T1000 (cell line): Measurements from ENCODE around the gene EML6.
A peak's percentile ranks its signal among the peaks of the same experiment; 100 is the strongest.

ENCODE experiments used
- DNase-seq: peaks from one replicate; lab custom pipeline; 2025; ENCODE audit warnings: mixed read lengths; lab: John Stamatoyannopoulos, UW

Gene EML6

GRCh38 chr2:54945391-54946219 lies 222.1 kb downstream of the EML6 start:
- peak; percentile 25 for DNase-seq

DNA sequence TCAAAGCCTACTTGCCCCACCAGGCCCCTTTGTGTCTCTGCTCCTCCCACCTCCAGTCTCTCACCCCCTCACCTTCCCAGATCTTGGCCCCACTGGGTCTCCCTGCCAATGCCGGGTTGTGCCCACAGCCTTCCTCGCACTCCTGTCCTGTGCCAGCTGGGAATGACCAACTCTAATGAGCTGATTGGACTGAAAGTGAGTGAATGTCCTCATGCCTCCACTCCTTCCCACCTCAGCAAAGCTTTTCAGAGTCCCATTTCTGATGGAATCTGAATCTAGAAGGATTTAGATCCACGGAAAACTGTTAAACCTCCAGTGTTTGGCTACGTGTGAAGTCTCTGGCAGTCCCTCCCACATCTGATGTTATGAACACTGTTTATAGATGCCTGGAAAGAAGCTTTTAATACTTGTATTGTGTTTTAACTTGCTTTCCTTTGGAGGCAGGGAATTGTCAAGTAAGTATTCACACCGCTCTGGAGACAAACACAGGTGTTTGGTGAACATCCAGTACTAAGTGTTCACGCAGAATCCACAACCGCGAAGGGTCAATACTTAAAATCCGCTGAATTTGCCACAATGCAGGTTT lies 222.9 kb downstream of the EML6 start:
- DNase-seq, result no peak

DNA sequence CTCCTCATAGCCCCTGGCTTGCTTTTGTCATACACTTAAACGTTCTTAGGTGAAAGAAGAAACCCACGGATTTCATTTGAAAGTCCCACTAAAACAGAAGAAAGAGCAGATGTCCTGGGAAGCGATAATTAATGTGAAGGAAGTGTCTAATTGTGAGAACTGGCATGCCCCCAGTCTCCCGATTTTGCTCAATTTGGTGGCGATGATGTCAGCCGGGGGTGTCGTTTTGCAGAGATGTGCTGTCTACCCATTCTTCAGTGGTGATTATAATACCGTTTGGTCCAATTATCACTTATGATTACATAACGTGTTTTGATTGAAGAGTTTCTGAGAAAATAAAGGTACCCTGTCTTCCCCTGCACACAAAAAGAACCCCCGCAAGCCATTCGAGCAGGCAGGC lies 223.7 kb downstream of the EML6 start:
- no peak for DNase-seq

GRCh38 chr2:54947646-54948045 lies 224.2 kb downstream of the EML6 start:
- DNase-seq, result no peak

DNA sequence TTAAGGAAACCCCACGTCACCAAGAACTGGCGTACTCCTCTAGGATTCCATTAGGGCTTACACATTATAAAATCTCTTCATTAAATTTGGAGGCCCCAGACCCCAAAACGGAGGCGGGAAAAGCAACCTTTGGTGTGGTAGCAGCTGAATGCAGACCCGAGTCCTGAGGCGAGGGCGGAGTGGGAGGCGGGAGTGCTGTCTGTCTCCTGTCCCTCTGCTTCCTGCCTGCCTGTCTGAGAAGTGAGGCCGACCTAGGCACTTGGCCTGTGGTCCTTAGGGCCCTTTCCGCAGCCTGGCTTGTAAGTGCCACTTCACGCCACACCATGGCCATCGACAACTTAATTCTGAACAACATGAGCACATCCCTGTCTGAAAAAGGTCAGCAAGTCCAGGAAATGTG lies 224.7 kb downstream of the EML6 start:
- DNase-seq, result no peak

DNA sequence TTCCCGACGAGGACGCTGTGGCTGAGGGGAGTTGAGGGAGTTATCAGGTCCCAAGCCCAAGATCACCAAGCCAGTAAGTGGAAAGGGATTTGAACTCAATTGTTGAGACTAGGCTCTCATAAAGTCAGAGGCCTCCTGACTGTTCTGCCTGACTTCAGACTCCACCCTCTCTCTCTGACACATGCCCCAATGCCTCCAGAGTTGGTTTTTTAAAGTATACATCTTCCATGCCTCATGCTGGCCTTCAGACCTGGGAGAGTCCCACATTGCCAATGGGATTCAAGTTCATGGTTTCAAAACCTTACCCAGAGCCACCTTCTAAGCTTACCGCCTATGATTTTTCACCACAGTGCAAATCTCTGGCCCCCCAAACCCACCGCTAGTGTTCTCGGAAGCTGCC lies 226.0 kb downstream of the EML6 start:
- DNase-seq, result no peak

DNA sequence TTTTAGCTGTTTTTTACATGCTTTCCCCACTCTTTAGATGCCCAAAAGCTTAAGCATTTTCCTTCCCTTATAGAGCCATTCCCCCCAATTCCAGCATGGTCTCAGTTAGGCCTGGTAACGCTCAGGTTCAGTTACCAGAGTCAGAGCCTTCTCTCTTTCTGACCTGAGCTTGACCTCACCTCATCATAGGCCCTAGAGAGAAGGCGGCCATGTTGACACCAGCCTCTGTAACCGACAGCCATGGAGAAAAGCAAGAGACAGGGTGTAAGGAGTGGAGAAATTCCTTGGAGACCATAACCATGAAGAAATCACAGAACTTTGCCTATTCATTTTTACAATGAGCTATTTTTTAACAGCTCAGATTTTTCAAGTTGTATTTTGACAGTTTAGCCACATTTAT lies 227.3 kb downstream of the EML6 start:
- no peak for DNase-seq

DNA sequence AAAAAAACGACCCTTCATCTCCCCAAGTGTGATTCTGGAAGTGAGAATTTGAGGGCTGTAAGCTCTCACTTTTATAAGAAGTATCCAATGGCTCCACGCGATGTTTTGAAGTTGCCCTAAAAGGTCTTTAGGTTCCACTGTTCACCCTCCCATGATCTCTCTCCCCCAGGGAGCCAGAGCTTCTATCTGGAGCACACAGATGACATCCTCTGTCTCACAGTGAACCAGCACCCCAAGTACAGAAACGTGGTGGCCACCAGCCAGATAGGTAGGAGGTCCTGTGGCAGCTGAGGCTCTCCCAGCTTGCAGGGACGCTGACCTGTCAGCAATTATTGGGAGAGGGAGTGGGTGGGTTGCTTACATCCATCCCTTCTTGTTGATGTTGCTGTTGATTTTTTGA lies 229.0 kb downstream of the EML6 start:
- no peak for DNase-seq

GRCh38 chr2:54952978-54953456 lies 229.6 kb downstream of the EML6 start:
- no peak for DNase-seq

DNA sequence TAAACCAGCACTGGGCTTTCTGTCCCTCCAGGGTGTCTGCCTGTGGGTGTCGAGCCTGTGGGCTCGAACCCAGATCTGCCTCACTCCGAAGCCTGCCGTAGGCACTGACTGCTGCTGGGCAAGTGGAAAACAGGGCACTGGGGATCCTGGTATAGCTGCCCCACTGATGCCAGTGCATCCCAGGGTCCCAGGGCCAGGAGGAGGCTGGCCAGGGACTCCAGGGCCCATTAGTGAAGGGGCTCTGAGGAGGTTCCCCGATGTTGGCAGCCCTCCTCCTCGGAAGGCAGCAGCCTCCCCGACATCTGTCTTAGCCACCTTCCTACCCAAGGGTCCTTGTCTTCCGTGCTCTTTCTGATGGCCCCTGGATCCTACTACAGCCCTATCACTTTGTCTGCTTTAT lies 230.7 kb downstream of the EML6 start:
- no peak for DNase-seq

DNA sequence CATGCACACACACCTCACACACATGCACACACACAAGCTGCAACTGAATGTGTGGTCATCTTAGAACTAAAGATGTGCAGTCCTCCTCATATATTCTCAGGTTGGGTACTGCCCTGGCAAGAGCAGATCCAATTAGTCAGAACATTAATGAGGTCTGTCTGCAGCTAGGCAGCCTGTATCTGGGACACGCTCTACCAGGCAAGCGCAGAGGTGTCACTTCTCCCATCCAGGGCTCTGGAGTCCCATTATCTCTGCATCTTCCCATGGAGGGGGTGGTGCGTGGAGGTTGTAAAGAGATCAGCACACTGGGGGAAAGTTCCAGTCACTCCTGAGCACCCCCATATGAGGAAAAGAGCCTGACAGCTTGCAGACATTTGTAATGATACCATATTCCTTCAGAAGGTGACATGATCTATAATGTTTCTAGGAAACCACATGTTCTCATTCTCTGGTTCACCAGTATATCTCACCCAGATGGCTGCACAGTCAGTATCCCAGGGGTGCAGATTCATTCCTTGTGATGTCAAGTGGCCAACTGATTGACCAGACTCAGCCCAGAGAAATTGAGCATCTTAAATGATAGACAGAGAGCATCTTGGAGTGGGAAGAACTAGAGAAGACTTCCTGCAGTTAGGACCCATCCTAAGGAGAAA lies 231.4 kb downstream of the EML6 start:
- DNase-seq, result no peak

GRCh38 chr2:54955358-54956110 lies 232.1 kb downstream of the EML6 start:
- DNase-seq, result no peak

GRCh38 chr2:54956111-54956627 lies 232.7 kb downstream of the EML6 start:
- DNase-seq, result no peak

DNA sequence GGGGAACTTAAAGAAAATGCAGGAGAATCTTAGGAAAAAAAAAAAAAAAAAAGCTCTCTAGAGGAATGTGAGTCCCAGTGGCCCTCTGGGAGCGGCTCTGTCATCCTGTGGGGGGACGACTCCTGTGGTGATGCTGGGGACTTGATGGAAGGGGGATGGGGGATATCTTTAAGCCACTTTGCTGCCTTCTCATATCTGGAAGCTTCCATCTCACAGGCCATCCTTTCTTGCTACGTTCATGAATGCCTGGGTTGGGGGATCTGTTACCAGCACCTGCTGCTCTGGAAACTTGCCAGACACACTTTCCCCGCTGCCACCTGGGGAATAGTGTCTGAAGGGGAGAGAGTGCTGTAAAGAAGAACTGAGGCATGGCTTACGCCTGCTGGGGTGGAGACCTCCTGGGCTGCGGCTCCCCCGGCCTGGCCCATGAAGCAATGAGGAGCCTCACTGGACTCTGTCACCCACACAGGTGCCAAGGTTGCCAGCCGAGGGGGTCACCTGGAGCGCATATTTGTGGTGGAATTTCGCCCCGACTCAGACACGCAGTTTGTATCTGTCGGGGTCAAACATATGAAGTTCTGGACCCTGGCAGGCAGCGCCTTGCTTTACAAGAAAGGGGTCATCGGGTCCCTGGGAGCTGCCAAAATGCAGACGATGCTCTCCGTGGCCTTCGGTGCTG lies 234.0 kb downstream of the EML6 start:
- no peak for DNase-seq

DNA sequence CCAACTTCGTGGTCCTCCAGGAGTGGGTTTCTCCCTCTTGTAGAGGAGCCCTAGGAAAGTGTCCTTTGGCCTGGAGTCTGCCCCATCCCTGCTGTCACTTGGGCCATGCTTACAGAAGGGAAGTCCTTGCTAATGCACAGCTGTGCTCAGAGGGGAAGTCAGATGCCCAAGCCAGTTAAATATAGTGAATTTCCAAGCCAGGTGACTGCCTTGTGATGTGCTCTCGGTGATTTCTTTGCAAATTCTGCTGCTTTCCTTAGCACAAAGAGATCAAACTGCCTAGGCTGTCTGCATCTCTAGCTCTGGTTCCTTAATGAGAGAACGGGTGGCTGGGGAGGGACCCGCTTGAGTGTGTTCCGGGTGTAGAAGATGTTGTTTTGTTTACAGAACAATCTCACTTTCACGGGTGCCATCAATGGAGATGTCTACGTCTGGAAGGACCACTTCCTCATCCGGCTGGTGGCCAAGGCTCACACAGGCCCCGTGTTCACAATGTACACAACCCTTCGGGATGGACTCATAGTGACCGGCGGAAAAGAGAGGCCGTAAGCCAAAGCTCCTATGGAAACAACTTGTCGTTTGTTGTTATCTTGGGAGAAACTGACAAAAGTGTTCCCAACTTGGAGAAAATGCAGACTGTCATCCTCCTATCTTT lies 235.4 kb downstream of the EML6 start:
- no peak for DNase-seq

GRCh38 chr2:54960164-54960563 lies 236.7 kb downstream of the EML6 start:
- DNase-seq, result no peak

- no peak for DNase-seq
Measured at GRCh38 chr2:54962511-54962910, 239.0 kb downstream of the EML6 start.

DNA sequence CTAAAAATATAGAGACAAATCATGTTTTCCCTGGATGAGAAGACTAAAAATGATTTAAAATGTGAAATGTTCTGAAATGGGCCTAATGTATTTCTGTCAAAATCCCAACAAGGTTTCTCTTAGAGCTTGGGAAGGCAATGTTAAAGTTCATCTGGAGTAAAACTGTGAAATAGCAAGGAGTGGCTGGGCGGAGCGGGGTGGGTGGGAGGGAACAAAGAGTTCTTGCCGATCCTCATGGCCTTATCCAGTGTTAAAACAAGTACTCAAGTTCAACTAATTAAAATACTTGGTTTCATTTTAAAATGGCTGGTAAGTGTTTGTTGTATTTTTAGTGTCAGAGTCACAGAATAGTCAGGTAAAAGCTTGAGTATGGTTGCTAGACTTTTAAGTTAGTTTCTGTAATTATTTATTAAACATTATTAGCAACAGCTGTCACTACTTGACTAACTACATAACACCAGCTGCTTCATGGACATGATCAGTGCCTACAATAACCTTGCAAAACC lies 239.5 kb downstream of the EML6 start:
- no peak for DNase-seq

DNA sequence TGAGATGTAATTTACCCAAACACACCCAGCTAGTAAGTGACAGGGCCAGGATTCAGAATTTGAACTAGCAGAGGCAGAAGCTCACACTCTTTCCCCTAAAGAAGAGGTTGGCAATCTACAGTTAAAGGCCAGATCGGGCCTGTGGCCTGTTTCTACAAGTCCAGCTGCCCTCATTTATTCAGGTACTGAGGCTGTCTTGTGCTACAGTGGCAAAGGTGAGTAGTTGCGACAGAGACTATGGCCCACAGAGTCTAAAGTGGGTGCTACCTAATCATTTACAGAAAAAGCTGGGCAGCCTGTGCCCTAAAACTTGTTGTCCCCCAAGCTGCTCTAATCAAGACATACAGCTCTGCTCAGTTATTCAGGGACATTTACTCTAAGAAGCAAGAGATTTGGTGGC lies 240.0 kb downstream of the EML6 start:
- no peak for DNase-seq

DNA sequence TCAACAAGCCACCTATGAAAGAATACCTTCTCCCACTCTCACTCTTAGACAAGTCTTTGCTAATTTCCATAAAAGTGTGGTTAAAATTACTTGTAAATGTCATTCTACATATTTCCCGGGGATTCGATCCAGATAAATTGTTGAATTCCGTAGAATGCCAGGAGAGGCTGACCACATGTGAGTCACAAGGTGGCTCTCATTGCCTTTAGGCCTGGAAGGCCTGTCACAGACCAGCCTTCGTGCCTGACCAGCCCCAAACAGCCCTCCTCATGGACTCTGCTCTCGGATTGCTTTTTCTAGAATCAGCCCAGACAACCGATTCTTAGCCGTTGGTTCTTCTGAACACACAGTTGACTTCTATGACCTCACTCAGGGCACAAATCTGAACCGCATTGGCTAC lies 240.8 kb downstream of the EML6 start:
- DNase-seq, result no peak

GRCh38 chr2:54964816-54965215 lies 241.4 kb downstream of the EML6 start:
- no peak for DNase-seq
